Heart left ventricle (tissue), 16 donors: ENCODE data around the gene SUSD2. TPM values are rescaled to one million over a fixed set of nuclear protein-coding genes. Genes with fewer than 3 reads are reported as not detected.
A peak's percentile ranks its signal among the peaks of the same experiment; 100 is the strongest.

Source experiments
- ATAC-seq, 4 donors: fragments of 200-7000 bp; cut with Tn5 transposase; one replicate each; pipeline ENCODE4 v1.9.1; 2020 to 2022; ENCODE audit warnings: moderate library complexity in 4 of 4, mild to moderate bottlenecking in 3 of 4, moderate number of reproducible peaks in 1 of 4
- DNase-seq, 5 donors: peaks; one replicate each; pipeline ENCODE4 v3.0.0-alpha.2; 2020
- H3K27ac ChIP-seq, 12 donors: fragments of 200-600 bp; sonication (generic) in 4 of 12; one replicate each; pipeline versions ENCODE4 v1.5.0 to v1.8.0; 2016 to 2022; ENCODE audit warnings: mild to moderate bottlenecking in 2 of 12
- H3K27me3 ChIP-seq, 9 donors: fragments of 200-600 bp; sonication (generic) in 2 of 9; one replicate each; pipeline versions ENCODE4 v1.5.1 to v1.8.0; 2016 to 2022; ENCODE audit warnings: mild to moderate bottlenecking in 3 of 9
- H3K36me3 ChIP-seq, 9 donors: fragments of 200-600 bp; sonication (generic) in 2 of 9; one replicate each; pipeline versions ENCODE4 v1.5.0 to v1.8.0; 2018 to 2022; ENCODE audit warnings: mild to moderate bottlenecking in 2 of 9
- H3K4me1 ChIP-seq, 12 donors: fragments of 200-600 bp; sonication (generic) in 4 of 12; one replicate each; pipeline versions ENCODE4 v1.5.0 to v1.8.0; 2016 to 2022; ENCODE audit warnings: mild to moderate bottlenecking in 3 of 12
- H3K4me3 ChIP-seq, 12 donors: fragments of 200-600 bp; sonication (generic) in 4 of 12; one replicate each; pipeline versions ENCODE4 v1.5.0 to v1.8.0; 2017 to 2022; ENCODE audit warnings: mild to moderate bottlenecking in 9 of 12, moderate library complexity in 4 of 12
- H3K9me3 ChIP-seq, 12 donors: fragments of 200-600 bp; sonication (generic) in 4 of 12; one replicate each; pipeline versions ENCODE4 v1.5.0 to v1.8.0; 2016 to 2022; ENCODE audit warnings: mild to moderate bottlenecking in 1 of 12
- CTCF ChIP-seq, 12 donors: fragments of 200-600 bp; sonication (generic) in 4 of 12; IDR thresholded peaks; one replicate each; pipeline versions ENCODE4 v1.5.0 to v1.8.0; 2018 to 2022; ENCODE audit warnings: antibody characterized with exemption in 12 of 12, mild to moderate bottlenecking in 5 of 12
- POLR2A ChIP-seq, 2 donors: fragments of 450-650 bp; IDR thresholded peaks; one replicate each; pipeline ENCODE4 v1.6.1; 2017; ENCODE audit warnings: antibody characterized with exemption in 2 of 2, mild to moderate bottlenecking in 2 of 2, moderate library complexity in 2 of 2
- WGBS, 4 donors: extraction: QIAGEN DNeasy Blood & Tissue Kit in 2 of 4; methylation state at CpG; one replicate each; pipeline versions ENCODE4 v1.1.5 to v1.1.7; 2013 to 2018; 5-methylcytosine and 5-hydroxymethylcytosine counted together
- intact Hi-C, 10 donors: fragments of 100-400 bp; cut with DNase I; formaldehyde crosslinking; loops; one replicate each; pipeline versions ENCODE4 v1.11.1 to v1.14.2; 2022
- polyA plus RNA-seq, 2 donors: library from polyadenylated mRNA; stranded (reverse); fragments of 200-250 nt; gene quantifications; one replicate each; pipeline ENCODE4 v1.2.3, GENCODE V29; 2013
- total RNA-seq, 9 donors: library from RNA; depleted of rRNA in 2 of 9; stranded (reverse); fragments of >200 nt in 2 of 9; fragmentation: NEBNext Ultra II Directional in 3 of 9; extraction: Animal tissue kit (Norgen Biotek cat#: 25700) in 3 of 9; gene quantifications; one replicate each; pipeline versions ENCODE4 v1.1.0 to v1.2.4, GENCODE V29; 2016 to 2023
- donor health status: ischemic (EF 13 %, LVEDD 7.1; RV severe dilation, severe dysfunction).
- donor health status: healthy with polysubstance abuse.
- donor health status: DM: no; HTN: yes; CAD: no.
- donor health status: DM: no; HTN: no; CAD: no.
- donor health status: ischemic (EF 25% LVEDD 6.9; RV normal size, moderate dysfunction).
- donor health status: ischemic (EF 25% LVEDD 5.7; RV mildly dilated, moderate dysfunction).
- donor health status: healthy.
- donor health status: DM: yes; HTN: yes; CAD: no.
- donor health status: ischemic (EF 35%, LVEDD 5.7; RV mildly dilated, moderate dysfunction).
- donor health status: nonischemic (EF 11% LVEDD 7.7; RV severe dilation, severe dysfunction).
- donor health status: DM: yes; HTN: yes; CAD: no.
- donor health status: PGD.
- donor health status: ischemic (EF 29% LVEDD 5.4; RV normal size, mild dysfunction).
- donor health status: nonischemic (EF 23%, LVEDD 6.1; RV moderate dilation, normal function).

Gene SUSD2
- total and polyA plus RNA-seq, 11 donors = 1.5 to 12.6 (median 2.7) TPM

DNA sequence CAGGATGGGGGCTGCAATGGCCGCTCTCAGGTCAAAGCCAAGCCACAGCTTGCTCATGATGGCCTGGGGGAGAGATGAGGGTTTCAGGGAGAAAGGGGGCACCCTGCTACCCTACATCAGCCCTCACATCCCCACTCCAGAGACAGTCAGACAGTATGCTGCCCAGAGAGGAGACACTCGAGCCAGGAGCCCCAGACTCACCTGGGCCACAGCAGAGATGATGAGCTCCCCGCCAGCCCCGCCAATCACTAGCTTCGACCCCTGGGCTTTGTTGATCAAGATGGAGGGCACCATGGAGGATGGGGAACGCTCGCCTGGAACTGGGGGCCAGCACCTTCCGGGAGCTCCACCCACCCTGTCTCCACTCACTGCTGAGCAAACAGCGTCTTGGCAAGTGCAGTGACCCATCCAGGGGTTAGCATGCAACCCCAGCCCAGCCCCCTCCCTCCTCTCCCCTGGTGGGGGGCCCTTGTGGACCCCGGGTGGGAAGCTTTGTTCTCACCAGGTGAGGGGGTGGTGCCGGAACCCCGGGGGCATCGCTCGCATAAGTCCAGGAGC, 43.8 kb downstream of the SUSD2 start:
- intact Hi-C loops = no loop called here
- H3K27ac ChIP-seq = no peak overlapping the region
- no peaks in the 10 kb centered on the region for H3K27me3 ChIP-seq
- DNase-seq (no peak), ATAC-seq (no peak)
- no peaks in the 10 kb centered on the region for H3K4me1 ChIP-seq
- 86 to 96% (median 89%) methylated on average over 5 to 14 of the region's 14 CpGs for WGBS, 4 donors
- peaks cover 0 to 44% (median 7%) of the 10 kb centered on the region in 9 donors for H3K36me3 ChIP-seq
- no peak overlapping the region for H3K4me3 ChIP-seq
- peaks cover 0 to 15% (median 9%) of the 10 kb centered on the region in 12 donors for H3K9me3 ChIP-seq
- no peak for TF ChIP-seq CTCF (IDR thresholded peaks at IDR 0.05)
- no peak for TF ChIP-seq POLR2A (IDR thresholded peaks at IDR 0.05)

DNA sequence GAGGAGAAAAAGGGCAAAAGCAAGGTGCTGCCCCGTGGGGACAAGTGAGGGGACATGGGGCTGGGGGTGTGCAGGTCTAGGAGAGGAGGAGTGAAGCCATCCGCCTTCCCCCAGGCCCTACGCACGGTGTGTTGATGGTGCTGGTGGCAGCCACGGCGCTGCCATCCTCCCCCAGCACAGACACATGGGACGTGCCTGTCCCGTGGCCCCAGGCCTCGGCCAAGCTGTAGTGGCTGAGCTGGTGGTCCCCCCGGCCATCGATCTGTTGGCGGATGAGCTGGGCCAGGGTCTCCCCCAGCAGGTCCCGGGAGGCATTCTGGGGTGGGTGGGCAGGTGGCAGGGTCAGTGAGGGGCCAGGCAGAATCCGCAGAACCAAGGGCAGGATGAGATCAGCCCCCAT, 44.7 kb downstream of the SUSD2 start:
- TF ChIP-seq CTCF (IDR thresholded peaks at IDR 0.05) (no peak), POLR2A (IDR thresholded peaks at IDR 0.05) (no peak)
- Histone ChIP-seq H3K27me3 (no peaks in the 10 kb centered on the region), H3K36me3 (peaks cover 0 to 42% (median 6%) of the 10 kb centered on the region in 9 donors), H3K4me1 (peaks cover 0 to 5% (median 0%) of the 10 kb centered on the region in 12 donors), H3K4me3 (no peak overlapping the region), H3K9me3 (peaks cover 0 to 15% (median 9%) of the 10 kb centered on the region in 12 donors), H3K27ac (no peak overlapping the region)
- ATAC-seq (no peak), DNase-seq (no peak)
- 87 to 99% (median 95%) methylated on average over 6 to 14 of the region's 14 CpGs for WGBS, 4 donors
- intact Hi-C loops = no loop called here

GRCh38 chr22:24230911-24231656, 49.8 kb downstream of the SUSD2 start:
- 57 to 63% (median 61%) methylated on average over 11 to 18 of the region's 18 CpGs for WGBS, 4 donors
- ATAC-seq = peak in 3 of 4 donors; percentile 14 to 48 (median 38)
- TF ChIP-seq CTCF (IDR thresholded peaks at IDR 0.05) = peak in 8 of 12 donors; percentile 9 to 40 (median 23)
- TF ChIP-seq POLR2A (IDR thresholded peaks at IDR 0.05) = no peak
- Histone ChIP-seq H3K4me1 (peaks cover 0 to 10% (median 0%) of the 10 kb centered on the region in 12 donors), H3K36me3 (peaks cover 0 to 37% (median 2%) of the 10 kb centered on the region in 9 donors), H3K9me3 (peaks cover 0 to 3% (median 0%) of the 10 kb centered on the region in 12 donors), H3K27me3 (no peaks in the 10 kb centered on the region), H3K4me3 (no peak overlapping the region), H3K27ac (no peak overlapping the region)
- intact Hi-C loops = no loop called here
- peak in 2 of 5 donors; percentile 50 to 76 for DNase-seq

- ATAC-seq (peak in 1 of 4 donors; percentile 12), DNase-seq (peak in 1 of 5 donors; percentile 37)
- Histone ChIP-seq H3K36me3 (peaks cover 0 to 32% (median 2%) of the 10 kb centered on the region in 9 donors), H3K4me3 (no peak overlapping the region), H3K27ac (no peak overlapping the region), H3K4me1 (peaks cover 0 to 10% (median 0%) of the 10 kb centered on the region in 12 donors), H3K27me3 (no peaks in the 10 kb centered on the region), H3K9me3 (peaks cover 0 to 3% (median 0%) of the 10 kb centered on the region in 12 donors)
- TF ChIP-seq POLR2A (IDR thresholded peaks at IDR 0.05) (no peak), CTCF (IDR thresholded peaks at IDR 0.05) (no peak)
- WGBS, 4 donors = 93 to 97% (median 95%) methylated on average over 7 to 9 of the region's 9 CpGs
- intact Hi-C loops = no loop called here
Observed at GRCh38 chr22:24231706-24232105, 50.4 kb downstream of the SUSD2 start.
